GM10248 (cell line): ENCODE measurements around the gene SLC6A9.

Experiments used
- CTCF ChIA-PET: fragments of 300-600 bp; sonication (Branson Sonifier 250); formaldehyde crosslinking; extraction: SDS; loops from one replicate; lab custom pipeline; 2021; ENCODE audit warnings: antibody characterized with exemption; lab: Yijun Ruan, JAX
- POLR2A ChIA-PET: fragments of 350-650 bp; sonication (Branson Sonifier 250); formaldehyde crosslinking; extraction: SDS; loops from one replicate; lab custom pipeline; 2020; ENCODE audit warnings: antibody characterized with exemption; lab: Yijun Ruan, JAX
- DNase-seq: peaks from one replicate; pipeline ENCODE4 v3.0.0; 2012; ENCODE audit errors: extremely low spot score
- CTCF ChIP-seq: IDR thresholded peaks from 2 replicates; pipeline ENCODE4 v1.5.1; 2012; ENCODE audit warnings: mild to moderate bottlenecking, low read depth; ENCODE audit errors: extremely low read depth, missing control alignments, control extremely low read depth

Gene SLC6A9

GRCh38 chr1:43981636-43982035, 49.6 kb downstream of the SLC6A9 start:
- DNase-seq, result no peak
- CTCF ChIA-PET, result no interaction called here
- TF ChIP-seq CTCF, result no peak
- POLR2A ChIA-PET, result no interaction called here

- CTCF ChIA-PET, result no interaction called here
- TF ChIP-seq CTCF, result no peak
- DNase-seq, result no peak
- POLR2A ChIA-PET, result no interaction called here
These were observed 50.1 kb downstream of the SLC6A9 start for GRCh38 chr1:43981135-43981491.

- no peak for TF ChIP-seq CTCF
- ChIA-PET CTCF (interaction anchor here (1.0 kb wide), 1 partner anchor 25 kb away, joined by 3 read pairs; no protein-coding TSS in a partner anchor), POLR2A (interaction anchor here (0.5 kb wide), 1 partner anchor 790 kb away, joined by 7 read pairs; no protein-coding TSS in a partner anchor)
- no peak for DNase-seq
These were observed 50.8 kb downstream of the SLC6A9 start for GRCh38 chr1:43980255-43981134.

DNA sequence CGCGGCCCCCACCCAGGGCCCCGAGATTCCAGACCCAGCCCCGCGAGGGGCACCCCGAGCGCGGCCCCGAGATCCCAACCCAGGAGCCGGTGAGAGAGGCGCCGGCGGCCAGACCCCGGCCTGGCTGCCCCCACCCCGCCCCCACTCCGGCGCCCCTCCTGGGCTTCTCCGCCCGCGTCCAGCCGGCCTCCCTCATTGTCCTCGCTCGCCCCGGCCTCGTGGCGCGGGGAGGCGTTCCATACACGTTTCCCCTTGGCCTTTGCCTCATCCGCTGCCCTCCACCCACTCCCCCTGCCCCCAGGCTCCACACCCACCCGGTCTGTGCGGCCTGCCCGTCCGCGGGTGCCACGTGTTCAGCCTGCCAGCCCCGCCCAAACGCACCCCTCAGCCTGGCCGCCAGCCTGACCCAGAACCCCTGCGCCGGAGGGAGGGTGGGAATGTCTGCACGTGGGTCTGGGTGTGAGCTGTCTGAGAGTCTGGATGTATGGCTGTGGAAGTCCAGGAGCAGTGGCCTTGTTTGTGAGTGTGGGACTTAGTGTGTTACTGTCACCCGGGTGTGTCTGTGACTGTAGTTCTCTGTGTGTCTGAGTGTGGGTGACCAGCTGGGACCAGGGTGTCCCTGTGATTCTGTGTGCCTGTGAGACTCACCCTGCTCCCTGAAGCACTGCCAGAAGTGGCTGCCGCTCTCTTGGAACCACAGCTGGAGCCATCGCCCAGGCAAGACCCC, 51.6 kb downstream of the SLC6A9 start:
- peak; percentile 57 for DNase-seq
- ChIA-PET POLR2A (interaction anchor here (0.5 kb wide), 1 partner anchor 789 kb away, joined by 7 read pairs; no protein-coding TSS in a partner anchor), CTCF (interaction anchor here (1.0 kb wide), 1 partner anchor 26 kb away, joined by 3 read pairs; no protein-coding TSS in a partner anchor)
- no peak for TF ChIP-seq CTCF

GRCh38 chr1:43979261-43979527, 52.1 kb downstream of the SLC6A9 start:
- TF ChIP-seq CTCF, result no peak
- DNase-seq, result no peak
- CTCF ChIA-PET, result no interaction called here
- POLR2A ChIA-PET, result no interaction called here

DNA sequence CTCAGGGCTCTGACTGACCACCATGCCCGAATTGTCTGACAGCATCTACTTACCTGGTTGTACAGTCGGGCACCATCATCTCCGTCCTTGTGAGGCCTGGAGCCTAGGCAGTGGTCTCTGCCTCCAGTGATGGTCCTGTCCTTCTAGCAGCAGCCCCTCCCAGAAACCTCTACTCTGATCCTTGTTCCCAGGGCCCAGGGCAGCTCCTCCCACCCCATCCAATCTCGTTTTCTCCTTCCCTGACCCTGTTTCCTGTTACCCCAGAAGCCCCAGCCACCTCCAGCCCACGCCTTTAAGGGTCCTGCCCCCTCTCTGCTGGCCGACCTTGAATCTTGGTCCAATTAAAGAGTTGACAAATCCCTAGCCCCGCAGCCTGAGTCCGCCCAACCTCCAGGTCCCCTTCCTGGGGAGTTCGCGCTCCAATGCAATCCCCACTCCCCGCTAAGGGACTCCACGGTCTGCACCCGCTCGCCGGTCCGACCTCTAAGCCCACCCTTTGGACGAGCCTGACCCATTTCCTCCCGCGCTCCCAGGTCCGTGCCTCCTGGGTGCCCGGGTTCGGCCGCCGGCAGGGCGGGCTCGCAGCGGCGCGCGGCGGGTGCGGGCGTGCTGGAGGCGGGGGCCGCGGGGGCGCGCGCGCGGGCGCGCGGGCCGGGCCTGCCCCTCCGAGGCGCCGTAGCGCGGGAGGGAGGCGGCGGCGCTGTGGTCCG, 52.6 kb downstream of the SLC6A9 start, which contains the start of gene B4GALT2:
Gene B4GALT2, plus strand, starts transcription at position 660 of the 710 bp plus-strand sequence. CDS start 1,951 bp downstream, outside the sequence.
- POLR2A ChIA-PET, result interaction anchor here (0.7 kb wide), 1 partner anchor 429 kb away, joined by 3 read pairs; no protein-coding TSS in a partner anchor
- TF ChIP-seq CTCF, result no peak
- CTCF ChIA-PET, result interaction anchor here (1.3 kb wide), 1 partner anchor 44 kb away, joined by 5 read pairs; no protein-coding TSS in a partner anchor
- peak; percentile 82 for DNase-seq
